Calu3 (cell line): ENCODE data around the gene RGS17. TPM values are rescaled to one million over a fixed set of nuclear protein-coding genes. Genes with fewer than 3 reads are reported as not detected.
"Not testable (repeated sequence)": the region's sequence is repeated elsewhere in the genome, so short reads cannot be mapped to it uniquely, and the experiment has no call there.

Source experiments
- BruUV-seq: library from RNA; stranded (reverse); fragments of 400-500 nt; replicated peaks from 2 replicates; lab custom pipeline; 2021; lab: Mats Ljungman, UMichigan
- CTCF ChIA-PET: fragments of 300-600 bp; sonication (Branson Sonifier 250); formaldehyde crosslinking; loops from one replicate; lab custom pipeline; 2022; ENCODE audit warnings: antibody characterized with exemption; lab: Charles Lee
- DNase-seq: peaks from one replicate; pipeline ENCODE4 v3.0.0; 2022
- H3K27ac Mint-ChIP-seq: one replicate; pipeline ENCODE4 v1.8.0; 2022; ENCODE audit warnings: mixed read lengths; ENCODE audit not compliant: unreplicated experiment
- H3K27me3 Mint-ChIP-seq: one replicate; pipeline ENCODE4 v1.8.0; 2022; ENCODE audit warnings: mixed read lengths; ENCODE audit not compliant: unreplicated experiment
- H3K36me3 Mint-ChIP-seq: one replicate; pipeline ENCODE4 v1.8.0; 2022; ENCODE audit warnings: mild to moderate bottlenecking, moderate library complexity, mixed read lengths; ENCODE audit not compliant: insufficient read depth, unreplicated experiment
- H3K4me1 Mint-ChIP-seq: one replicate; pipeline ENCODE4 v1.8.0; 2022; ENCODE audit warnings: mild to moderate bottlenecking, low read depth, mixed read lengths; ENCODE audit not compliant: unreplicated experiment
- H3K4me3 Mint-ChIP-seq: one replicate; pipeline ENCODE4 v1.8.0; 2022; ENCODE audit warnings: mild to moderate bottlenecking, low read depth, moderate library complexity, mixed read lengths; ENCODE audit not compliant: unreplicated experiment
- H3K9me3 Mint-ChIP-seq: one replicate; pipeline ENCODE4 v1.8.0; 2022; ENCODE audit warnings: low read depth, mixed read lengths; ENCODE audit not compliant: unreplicated experiment
- intact Hi-C: fragments of 100-400 bp; cut with micrococcal nuclease; formaldehyde crosslinking; loops from one replicate; pipeline ENCODE4 v1.10.0; 2022; ENCODE audit not compliant: unreplicated experiment
- total RNA-seq: library from RNA; stranded (reverse); gene quantifications from 2 replicates; pipeline ENCODE4 v1.2.3, GENCODE V29; 2022
- TF ChIP-seq, protein P1 (sequence below): fragments of 200-600 bp; IDR thresholded peaks from one replicate; pipeline ENCODE4 v1.8.0; 2022; ENCODE audit warnings: antibody characterized with exemption; ENCODE audit not compliant: unreplicated experiment

RGS17 gene
- total RNA-seq, 1 experiment from 2014 or later, result 0.78 TPM

DNA sequence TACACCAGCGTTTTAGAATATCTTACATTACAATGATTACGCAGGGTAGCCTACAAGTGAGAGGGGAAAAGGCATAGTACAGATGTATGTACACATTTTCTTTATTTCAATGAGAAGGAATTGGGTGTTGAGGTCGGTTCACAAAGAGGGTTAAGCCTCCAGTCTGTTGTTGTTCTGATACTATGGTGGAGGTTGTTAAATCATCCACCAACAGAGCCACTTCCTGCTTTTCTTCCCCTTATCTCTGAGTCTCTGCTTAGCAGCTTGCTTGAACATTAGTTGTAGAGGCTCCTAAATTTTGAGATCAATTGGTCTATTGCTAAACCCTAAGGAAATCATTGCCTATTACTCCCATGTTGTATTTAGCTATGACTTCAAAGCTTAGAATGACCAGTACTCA lies 7.3 kb downstream of the RGS17 start:
- no peak for DNase-seq
- CTCF ChIA-PET, result no interaction called here
- TF ChIP-seq, protein P1, sequence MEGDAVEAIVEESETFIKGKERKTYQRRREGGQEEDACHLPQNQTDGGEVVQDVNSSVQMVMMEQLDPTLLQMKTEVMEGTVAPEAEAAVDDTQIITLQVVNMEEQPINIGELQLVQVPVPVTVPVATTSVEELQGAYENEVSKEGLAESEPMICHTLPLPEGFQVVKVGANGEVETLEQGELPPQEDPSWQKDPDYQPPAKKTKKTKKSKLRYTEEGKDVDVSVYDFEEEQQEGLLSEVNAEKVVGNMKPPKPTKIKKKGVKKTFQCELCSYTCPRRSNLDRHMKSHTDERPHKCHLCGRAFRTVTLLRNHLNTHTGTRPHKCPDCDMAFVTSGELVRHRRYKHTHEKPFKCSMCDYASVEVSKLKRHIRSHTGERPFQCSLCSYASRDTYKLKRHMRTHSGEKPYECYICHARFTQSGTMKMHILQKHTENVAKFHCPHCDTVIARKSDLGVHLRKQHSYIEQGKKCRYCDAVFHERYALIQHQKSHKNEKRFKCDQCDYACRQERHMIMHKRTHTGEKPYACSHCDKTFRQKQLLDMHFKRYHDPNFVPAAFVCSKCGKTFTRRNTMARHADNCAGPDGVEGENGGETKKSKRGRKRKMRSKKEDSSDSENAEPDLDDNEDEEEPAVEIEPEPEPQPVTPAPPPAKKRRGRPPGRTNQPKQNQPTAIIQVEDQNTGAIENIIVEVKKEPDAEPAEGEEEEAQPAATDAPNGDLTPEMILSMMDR, result no peak
- Mint-ChIP-seq H3K4me1 (peaks cover 14% of the 10 kb centered on the region), H3K4me3 (no peak overlapping the region), H3K27me3 (no peaks in the 10 kb centered on the region), H3K36me3 (no peaks in the 10 kb centered on the region), H3K27ac (no peak overlapping the region), H3K9me3 (no peaks in the 10 kb centered on the region)
- no TSS peak for BruUV-seq
- intact Hi-C loops, result no loop called here

DNA sequence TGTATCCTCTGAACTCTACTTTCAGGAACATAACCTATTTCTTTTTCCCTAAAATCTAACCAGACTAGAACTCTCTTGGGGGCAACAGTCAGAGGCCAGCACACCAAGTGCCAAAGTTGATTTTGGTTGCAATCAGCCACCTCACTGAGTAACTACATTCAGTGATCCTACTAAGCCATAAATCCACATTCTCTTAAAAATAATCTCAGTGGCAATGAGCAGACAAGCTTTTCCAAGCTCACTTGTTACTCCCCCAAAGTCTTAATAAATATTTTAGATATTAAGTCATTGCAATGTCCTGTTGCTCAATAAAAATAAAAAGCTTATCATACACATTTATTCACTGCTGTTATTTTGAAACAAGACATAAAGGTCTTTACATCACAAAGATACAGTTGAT lies 9.8 kb downstream of the RGS17 start:
- Mint-ChIP-seq H3K27ac (no peak overlapping the region), H3K9me3 (no peaks in the 10 kb centered on the region), H3K27me3 (no peaks in the 10 kb centered on the region), H3K36me3 (no peaks in the 10 kb centered on the region), H3K4me3 (no peak overlapping the region), H3K4me1 (peaks cover 24% of the 10 kb centered on the region)
- CTCF ChIA-PET, result no interaction called here
- TF ChIP-seq, protein P1, result no peak
- intact Hi-C loops, result no loop called here
- no TSS peak for BruUV-seq
- no peak for DNase-seq

GRCh38 chr6:153117986-153118879 lies 12.8 kb downstream of the RGS17 start:
- no peak for DNase-seq
- H3K9me3 Mint-ChIP-seq, result peaks cover 5% of the 10 kb centered on the region
- TF ChIP-seq, protein P1, result no peak
- intact Hi-C loops, result no loop called here
- peaks cover 18% of the 10 kb centered on the region for H3K4me1 Mint-ChIP-seq
- CTCF ChIA-PET, result no interaction called here
- peak overlapping the region; percentile 45 for H3K27ac Mint-ChIP-seq
- H3K4me3 Mint-ChIP-seq, result no peak overlapping the region
- H3K27me3 Mint-ChIP-seq, result no peaks in the 10 kb centered on the region
- H3K36me3 Mint-ChIP-seq, result no peaks in the 10 kb centered on the region
- no TSS peak for BruUV-seq

GRCh38 chr6:153111082-153111481 lies 20.0 kb downstream of the RGS17 start:
- H3K4me1 Mint-ChIP-seq, intact Hi-C loops, CTCF ChIA-PET, H3K4me3 Mint-ChIP-seq, BruUV-seq, H3K27ac Mint-ChIP-seq, DNase-seq, H3K36me3 Mint-ChIP-seq, H3K27me3 Mint-ChIP-seq: not testable (repeated sequence)
- peaks cover 13% of the 10 kb centered on the region for H3K9me3 Mint-ChIP-seq

DNA sequence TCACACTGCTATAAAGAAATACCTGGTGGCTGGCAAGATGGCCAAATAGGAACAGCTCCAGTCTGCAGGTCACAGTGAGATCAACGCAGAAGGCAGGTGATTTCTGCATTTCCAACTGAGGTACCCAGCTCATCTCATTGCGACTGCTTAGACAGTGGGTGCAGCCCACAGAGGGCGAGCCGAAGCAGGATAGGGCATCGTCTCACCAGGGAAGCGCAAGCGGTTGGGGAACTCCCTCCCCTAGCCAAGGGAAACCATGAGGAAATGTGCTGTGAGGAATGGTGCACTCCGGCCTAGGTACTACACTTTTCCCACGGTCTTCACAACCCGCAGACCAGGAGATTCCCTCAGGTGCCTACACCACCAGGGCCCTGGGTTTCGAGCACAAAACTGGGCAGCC lies 20.5 kb downstream of the RGS17 start:
- H3K4me1 Mint-ChIP-seq, CTCF ChIA-PET, H3K4me3 Mint-ChIP-seq, DNase-seq, H3K27me3 Mint-ChIP-seq, BruUV-seq, H3K36me3 Mint-ChIP-seq, H3K27ac Mint-ChIP-seq, intact Hi-C loops: not testable (repeated sequence)
- peaks cover 13% of the 10 kb centered on the region for H3K9me3 Mint-ChIP-seq
